Stimulated activated CD4-positive, alpha-beta T cell treated with anti-CD3 and anti-CD28 coated beads, Interleukin-12 subunit alpha, Interleukin-12 subunit beta, amount 100 ng/mL, for 4 hours (primary cell): ENCODE measurements around the gene TRIM67.

Experiments
- DNase-seq: peaks from one replicate; pipeline ENCODE4 v3.0.0-alpha.2; 2020

The TRIM67 gene

GRCh38 chr1:231185391-231185790, 23.5 kb downstream of the TRIM67 start:
- no peak for DNase-seq

GRCh38 chr1:231186356-231187115, 24.7 kb downstream of the TRIM67 start:
- DNase-seq: no peak

GRCh38 chr1:231187571-231187970, 25.7 kb downstream of the TRIM67 start:
- DNase-seq: no peak

GRCh38 chr1:231188072-231188471, 26.2 kb downstream of the TRIM67 start:
- DNase-seq: no peak

- no peak for DNase-seq
Measured at GRCh38 chr1:231188768-231189167, 26.9 kb downstream of the TRIM67 start.

- DNase-seq: no peak
Measured at GRCh38 chr1:231189683-231190270, 27.9 kb downstream of the TRIM67 start.

- DNase-seq: no peak
Measured at GRCh38 chr1:231190456-231190855, 28.6 kb downstream of the TRIM67 start.

GRCh38 chr1:231192620-231193163, 30.8 kb downstream of the TRIM67 start:
- DNase-seq: no peak

- no peak for DNase-seq
Measured at GRCh38 chr1:231193710-231194340, 32.0 kb downstream of the TRIM67 start.

- DNase-seq: no peak
Measured at GRCh38 chr1:231194476-231194842, 32.6 kb downstream of the TRIM67 start.

GRCh38 chr1:231194843-231195516, 33.1 kb downstream of the TRIM67 start:
- no peak for DNase-seq

- DNase-seq: no peak
Measured at GRCh38 chr1:231196307-231196706, 34.4 kb downstream of the TRIM67 start.

GRCh38 chr1:231196728-231197127, 34.9 kb downstream of the TRIM67 start:
- DNase-seq: no peak

GRCh38 chr1:231199868-231200267, 38.0 kb downstream of the TRIM67 start:
- no peak for DNase-seq

GRCh38 chr1:231200388-231201031, 38.7 kb downstream of the TRIM67 start:
- no peak for DNase-seq

GRCh38 chr1:231201375-231201978, 39.6 kb downstream of the TRIM67 start:
- DNase-seq: no peak

- no peak for DNase-seq
Measured at GRCh38 chr1:231201979-231202633, 40.2 kb downstream of the TRIM67 start.

GRCh38 chr1:231203259-231204057, 41.6 kb downstream of the TRIM67 start:
- no peak for DNase-seq

GRCh38 chr1:231206856-231207255, 45.0 kb downstream of the TRIM67 start:
- DNase-seq: no peak

GRCh38 chr1:231207437-231207836, 45.6 kb downstream of the TRIM67 start:
- no peak for DNase-seq

- no peak for DNase-seq
Measured at GRCh38 chr1:231208980-231209379, 47.1 kb downstream of the TRIM67 start.
